ENCODE measurements around the gene PRKAA1. TPM values are rescaled to one million over a fixed set of nuclear protein-coding genes. Genes with fewer than 3 reads are reported as not detected.

Gene PRKAA1
- total RNA-seq: 120 and 131 TPM in 2 replicates

DNA sequence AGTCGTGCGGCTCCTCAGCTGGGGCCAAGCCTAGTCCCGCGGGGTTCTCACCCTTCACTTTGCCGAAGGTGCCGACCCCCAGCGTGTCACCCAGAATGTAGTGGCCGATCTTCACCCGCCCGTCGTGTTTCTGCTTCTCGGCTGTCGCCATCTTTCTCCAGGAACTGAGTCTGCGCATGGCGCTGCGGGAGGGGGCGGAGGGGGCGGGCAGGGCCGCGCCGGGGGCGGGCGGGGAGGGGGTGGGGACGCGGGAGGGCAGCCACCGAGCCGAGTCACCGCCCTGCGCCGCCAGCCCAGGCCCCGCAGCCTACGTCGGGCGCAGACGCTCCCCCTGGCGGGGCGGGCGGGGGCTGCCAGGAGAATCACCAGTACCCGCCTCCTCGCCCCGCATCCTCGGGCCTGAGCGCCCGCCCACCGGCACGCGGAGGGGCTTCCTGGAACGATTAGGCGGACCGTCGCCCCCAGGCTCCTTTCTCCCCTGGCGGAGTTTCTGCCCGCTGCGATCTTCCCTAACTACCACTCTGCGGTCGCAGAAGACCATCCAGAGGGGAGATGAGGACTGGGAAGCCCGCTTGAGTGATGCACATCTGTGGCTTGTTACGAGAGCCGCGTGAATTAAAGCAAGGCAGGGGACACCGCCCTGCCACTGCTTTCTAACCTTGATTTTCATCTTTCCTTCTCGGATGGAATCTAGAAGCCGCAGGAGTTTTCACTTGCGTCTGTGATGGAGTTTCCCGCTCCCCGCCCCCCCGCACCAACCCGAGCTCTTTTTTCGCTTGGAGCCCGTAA lies at the start of gene PRKAA1:
Gene PRKAA1 (minus strand): TSS at position 363 of the 789 bp plus-strand sequence. CDS start 185 bp downstream, at position 178.

GRCh38 chr5:40841068-40841805 lies 43.1 kb upstream of the PRKAA1 start, which contains the start of gene CARD6:
Gene CARD6, plus strand, starts transcription at chr5:40841367. Its CDS starts 16 bp downstream, at chr5:40841383.

GRCh38 chr5:40834849-40835787 lies 36.9 kb upstream of the PRKAA1 start, which contains the start of gene RPL37:
Gene RPL37, minus strand, starts transcription at chr5:40835222. Its CDS starts 37 bp downstream, at chr5:40835185.

DNA sequence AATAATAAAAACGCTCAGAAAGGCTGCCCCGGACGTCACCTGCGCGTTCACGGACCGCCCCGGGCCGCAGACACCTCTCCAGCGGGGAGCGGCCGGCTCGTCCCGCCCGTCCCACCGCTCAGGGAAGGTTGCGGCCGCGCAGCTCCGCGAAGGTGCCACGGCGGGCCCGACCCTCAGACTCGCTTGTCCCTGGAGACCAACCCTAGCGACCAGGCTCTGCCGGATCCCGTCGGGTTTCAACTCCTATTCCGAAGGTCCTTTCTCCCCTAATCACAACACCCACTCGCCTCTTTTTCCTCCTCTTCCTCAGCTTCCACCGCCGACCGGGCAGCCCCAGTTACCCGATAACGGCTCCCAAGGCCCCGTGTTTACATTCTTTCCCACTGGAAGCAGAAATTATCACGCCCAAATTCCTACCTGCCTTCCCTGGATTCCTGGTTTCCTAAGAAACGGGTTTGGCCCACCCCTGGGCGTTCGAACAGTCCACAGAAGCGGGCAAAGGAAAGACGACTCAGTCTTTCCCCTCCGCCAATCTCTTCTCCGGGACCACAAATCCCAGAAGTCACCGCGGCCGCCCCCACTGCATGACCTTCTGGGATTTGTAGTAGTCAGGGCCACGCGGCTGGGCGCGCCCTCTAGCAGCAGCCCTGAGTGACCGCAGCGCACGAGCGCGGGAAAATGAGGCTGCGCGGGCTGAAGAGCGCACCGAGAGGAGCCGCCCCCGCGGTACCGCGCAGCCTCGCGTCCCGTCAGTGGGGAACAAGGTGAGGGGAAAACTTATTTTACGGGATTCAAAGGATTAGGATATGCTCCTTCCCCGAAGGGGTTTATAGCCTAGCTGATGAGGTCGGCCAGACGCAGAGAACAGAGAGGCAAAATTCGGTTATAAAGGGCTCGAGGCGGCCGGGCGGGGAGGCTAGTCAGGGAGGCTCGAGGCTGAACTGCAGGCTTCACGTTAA lies 42.5 kb downstream of the PRKAA1 start, which contains the start of gene TTC33:
Gene TTC33 (minus strand): TSS at position 555 of the 959 bp plus-strand sequence. CDS start 8,943 bp downstream, outside the sequence.

Other genes with a start within 250 kb of the PRKAA1 start
- gene PTGER4, start 118.5 kb downstream of the PRKAA1 start, total RNA-seq: 3.4 and 6.4 TPM in 2 replicates
- 12.9 and 13.5 TPM in 2 replicates for gene TTC33, start 42.4 kb downstream of the PRKAA1 start, total RNA-seq
- gene RPL37, start 36.8 kb upstream of the PRKAA1 start, total RNA-seq: 3,252 and 3,508 TPM in 2 replicates
- 7.0 and 9.6 TPM in 2 replicates for gene CARD6, start 43.0 kb upstream of the PRKAA1 start, total RNA-seq
- 1.1 and 4.0 TPM in 2 replicates for gene C7, start 111.1 kb upstream of the PRKAA1 start, total RNA-seq